ENCODE data around the gene CCDC138. TPM values are rescaled to one million over a fixed set of nuclear protein-coding genes. Genes with fewer than 3 reads are reported as not detected.

CCDC138 gene
- polyA plus RNA-seq, 1 experiment: 2.8 TPM

- POLR2A ChIA-PET: interaction anchor here (0.6 kb wide), 1 partner anchor 12 kb away, joined by 3 read pairs; no protein-coding TSS in a partner anchor
- no peak overlapping the region for H3K27ac ChIP-seq (ENCODE audit: low read depth, low read length)
- no peaks in the 10 kb centered on the region for H3K27me3 ChIP-seq (ENCODE audit: control insufficient read depth, insufficient read depth, low read length)
- DNase-seq (ENCODE audit: low read depth, low spot score): no peak
- H3K9me3 ChIP-seq (ENCODE audit: control insufficient read depth, insufficient read depth, low read length): peaks cover 4% of the 10 kb centered on the region
- H3K4me3 ChIP-seq (ENCODE audit: low read depth, low read length): no peak overlapping the region
- no peak for TF ChIP-seq CTCF (IDR thresholded peaks at IDR 0.05; ENCODE audit: low read depth, low read length)
- CTCF ChIA-PET: no interaction called here
Observed at GRCh38 chr2:108805782-108806181, 19.2 kb downstream of the CCDC138 start.

GRCh38 chr2:108806371-108807113 lies 20.0 kb downstream of the CCDC138 start:
- ChIA-PET POLR2A (no interaction called here), CTCF (no interaction called here)
- no peak overlapping the region for H3K27ac ChIP-seq (ENCODE audit: low read depth, low read length)
- H3K27me3 ChIP-seq (ENCODE audit: control insufficient read depth, insufficient read depth, low read length): no peaks in the 10 kb centered on the region
- H3K4me3 ChIP-seq (ENCODE audit: low read depth, low read length): no peak overlapping the region
- DNase-seq (ENCODE audit: low read depth, low spot score): no peak
- H3K9me3 ChIP-seq (ENCODE audit: control insufficient read depth, insufficient read depth, low read length): peaks cover 4% of the 10 kb centered on the region
- no peak for TF ChIP-seq CTCF (IDR thresholded peaks at IDR 0.05; ENCODE audit: low read depth, low read length)

GRCh38 chr2:108809936-108810335 lies 23.4 kb downstream of the CCDC138 start:
- no peak for TF ChIP-seq CTCF (IDR thresholded peaks at IDR 0.05; ENCODE audit: low read depth, low read length)
- Histone ChIP-seq H3K4me3 (ENCODE audit: low read depth, low read length) (no peak overlapping the region), H3K27me3 (ENCODE audit: control insufficient read depth, insufficient read depth, low read length) (no peaks in the 10 kb centered on the region), H3K27ac (ENCODE audit: low read depth, low read length) (no peak overlapping the region), H3K9me3 (ENCODE audit: control insufficient read depth, insufficient read depth, low read length) (peaks cover 4% of the 10 kb centered on the region)
- POLR2A ChIA-PET: no interaction called here
- DNase-seq (ENCODE audit: low read depth, low spot score): no peak
- CTCF ChIA-PET: no interaction called here

GRCh38 chr2:108810993-108811957 lies 24.7 kb downstream of the CCDC138 start:
- POLR2A ChIA-PET: no interaction called here
- H3K9me3 ChIP-seq (ENCODE audit: control insufficient read depth, insufficient read depth, low read length): peaks cover 4% of the 10 kb centered on the region
- no peak for DNase-seq (ENCODE audit: low read depth, low spot score)

More at GRCh38 chr2:108810993-108811957, 24.7 kb downstream of the CCDC138 start:
- CTCF ChIA-PET: no interaction called here
- no peak overlapping the region for H3K27ac ChIP-seq (ENCODE audit: low read depth, low read length)
- H3K4me3 ChIP-seq (ENCODE audit: low read depth, low read length): no peak overlapping the region
- no peak for TF ChIP-seq CTCF (IDR thresholded peaks at IDR 0.05; ENCODE audit: low read depth, low read length)
- no peaks in the 10 kb centered on the region for H3K27me3 ChIP-seq (ENCODE audit: control insufficient read depth, insufficient read depth, low read length)
